Measurements from ENCODE around the gene FXYD4. TPM values are rescaled to one million over a fixed set of nuclear protein-coding genes. Genes with fewer than 3 reads are reported as not detected.
A peak's percentile ranks its signal among the peaks of the same experiment; 100 is the strongest.
"Not testable (repeated sequence)": the region's sequence is repeated elsewhere in the genome, so short reads cannot be mapped to it uniquely, and the experiment has no call there.

The FXYD4 gene
- polyA plus RNA-seq, 1 of the 3 experiments (the other 2 are of a cell fraction), result not detected

GRCh38 chr10:43392748-43393147 is 21.3 kb downstream of the FXYD4 start:
- no peak overlapping the region for H3K4me3 ChIP-seq (ENCODE audit: low read depth in 2 of 2, low read length in 1 of 2)
- DNase-seq, result no peak
- no peak overlapping the region for H3K4me2 ChIP-seq
- no peaks in the 10 kb centered on the region for H3K27me3 ChIP-seq (ENCODE audit: insufficient read depth)
- CTCF ChIA-PET, result interaction anchor here (1.6 kb wide), 1 partner anchor 11 kb away, joined by 4 read pairs; no protein-coding TSS in a partner anchor
- H3K79me2 ChIP-seq (ENCODE audit: insufficient read depth), result peaks cover 95% of the 10 kb centered on the region
- peaks cover 62% of the 10 kb centered on the region in 2 experiments for H3K36me3 ChIP-seq (replicated peaks in 1 of 2; ENCODE audit: control insufficient read depth in 1 of 2, insufficient read depth in 2 of 2, low read length in 1 of 2)
- H4K20me1 ChIP-seq (ENCODE audit: insufficient read depth), result peaks cover 89% of the 10 kb centered on the region
- 88% methylated on average over 2 of the region's 3 CpGs for WGBS (ENCODE audit: low lambda C conversion rate)
- no peaks in the 10 kb centered on the region for H3K9me3 ChIP-seq
- peaks cover 8 to 15% of the 10 kb centered on the region in 2 experiments; a peak in 3 of 4 replicates for H3K4me1 ChIP-seq (ENCODE audit: control insufficient read depth in 1 of 2, insufficient read depth in 2 of 2, low read depth in 1 of 2, low read length in 1 of 2)
- peaks cover 22% of the 10 kb centered on the region for H3F3A ChIP-seq (replicated peaks; ENCODE audit: insufficient read depth)
- no peak overlapping the region for H3K27ac ChIP-seq (ENCODE audit: low read depth in 2 of 2, low read length in 1 of 2)
- H2AFZ ChIP-seq (ENCODE audit: low read depth), result no peak overlapping the region
- H3K9ac ChIP-seq, result no peak overlapping the region
- TF ChIP-seq CTCF (IDR thresholded peaks at IDR 0.05), result no peak
- no peaks in the 10 kb centered on the region for H3K9me2 ChIP-seq
- POLR2A ChIA-PET, result no interaction called here

GRCh38 chr10:43393186-43393585 is 21.8 kb downstream of the FXYD4 start:
- H2AFZ ChIP-seq (ENCODE audit: low read depth); H3K27me3 ChIP-seq (ENCODE audit: insufficient read depth); H3K4me3 ChIP-seq (ENCODE audit: low read depth in 2 of 2, low read length in 1 of 2); H3K4me2 ChIP-seq; DNase-seq; H3K27ac ChIP-seq (ENCODE audit: low read depth in 2 of 2, low read length in 1 of 2); H3K9me2 ChIP-seq; H3K9ac ChIP-seq; POLR2A ChIA-PET; H3K9me3 ChIP-seq: not testable (repeated sequence)
- H3F3A ChIP-seq (replicated peaks; ENCODE audit: insufficient read depth), result peaks cover 23% of the 10 kb centered on the region
- 94% methylated on average over 11 of the region's 11 CpGs for WGBS (ENCODE audit: low lambda C conversion rate)
- CTCF ChIA-PET, result interaction anchor here (1.6 kb wide), 1 partner anchor 12 kb away, joined by 4 read pairs; no protein-coding TSS in a partner anchor
- peaks cover 13 to 18% of the 10 kb centered on the region in 2 experiments; a peak in 3 of 4 replicates for H3K4me1 ChIP-seq (ENCODE audit: control insufficient read depth in 1 of 2, insufficient read depth in 2 of 2, low read depth in 1 of 2, low read length in 1 of 2)
- H4K20me1 ChIP-seq (ENCODE audit: insufficient read depth), result peaks cover 89% of the 10 kb centered on the region
- H3K36me3 ChIP-seq (replicated peaks in 1 of 2; ENCODE audit: control insufficient read depth in 1 of 2, insufficient read depth in 2 of 2, low read length in 1 of 2), result peaks cover 58% of the 10 kb centered on the region in 2 experiments
- peaks cover 96% of the 10 kb centered on the region for H3K79me2 ChIP-seq (ENCODE audit: insufficient read depth)

- H4K20me1 ChIP-seq (ENCODE audit: insufficient read depth), result peaks cover 89% of the 10 kb centered on the region
- no peak overlapping the region for H2AFZ ChIP-seq (ENCODE audit: low read depth)
- H3F3A ChIP-seq (replicated peaks; ENCODE audit: insufficient read depth), result peaks cover 18% of the 10 kb centered on the region
- peaks cover 96% of the 10 kb centered on the region for H3K79me2 ChIP-seq (ENCODE audit: insufficient read depth)
- H3K4me3 ChIP-seq (ENCODE audit: low read depth in 2 of 2, low read length in 1 of 2), result no peak overlapping the region
- DNase-seq, result no peak
- peaks cover 52 to 57% of the 10 kb centered on the region in 2 experiments for H3K36me3 ChIP-seq (replicated peaks in 1 of 2; ENCODE audit: control insufficient read depth in 1 of 2, insufficient read depth in 2 of 2, low read length in 1 of 2)
- H3K9me3 ChIP-seq, result no peaks in the 10 kb centered on the region
- 0 out of 2 replicates have a peak overlapping the region, but pooled peaks have one; percentile 86 for H3K4me2 ChIP-seq
- no peak overlapping the region for H3K9ac ChIP-seq
- no peaks in the 10 kb centered on the region for H3K9me2 ChIP-seq
- CTCF ChIA-PET, result interaction anchor here (1.6 kb wide), 1 partner anchor 12 kb away, joined by 4 read pairs; no protein-coding TSS in a partner anchor
- TF ChIP-seq TAF1 (IDR thresholded peaks at IDR 0.05; ENCODE audit: borderline replicate concordance, low read depth, low read length) (no peak), RFX5 (IDR thresholded peaks at IDR 0.05; ENCODE audit: low read length) (no peak), MXI1 (IDR thresholded peaks at IDR 0.05; ENCODE audit: low read depth, low read length) (no peak), POLR2AphosphoS5 (IDR thresholded peaks at IDR 0.05; ENCODE audit: low read depth, low read length) (no peak), CTCF (IDR thresholded peaks at IDR 0.05) (no peak), MEF2A (IDR thresholded peaks at IDR 0.05; ENCODE audit: borderline replicate concordance, low read depth) (no peak), GABPA (IDR thresholded peaks at IDR 0.05; ENCODE audit: low read depth) (no peak), YY1 (IDR thresholded peaks at IDR 0.05; ENCODE audit: low read depth) (no peak), TEAD4 (IDR thresholded peaks at IDR 0.05; ENCODE audit: borderline replicate concordance, insufficient read depth) (no peak), NRF1 (IDR thresholded peaks at IDR 0.05; ENCODE audit: low read depth, low read length) (no peak), TCF12 (IDR thresholded peaks at IDR 0.05) (no peak)
- TF ChIP-seq, protein P1, sequence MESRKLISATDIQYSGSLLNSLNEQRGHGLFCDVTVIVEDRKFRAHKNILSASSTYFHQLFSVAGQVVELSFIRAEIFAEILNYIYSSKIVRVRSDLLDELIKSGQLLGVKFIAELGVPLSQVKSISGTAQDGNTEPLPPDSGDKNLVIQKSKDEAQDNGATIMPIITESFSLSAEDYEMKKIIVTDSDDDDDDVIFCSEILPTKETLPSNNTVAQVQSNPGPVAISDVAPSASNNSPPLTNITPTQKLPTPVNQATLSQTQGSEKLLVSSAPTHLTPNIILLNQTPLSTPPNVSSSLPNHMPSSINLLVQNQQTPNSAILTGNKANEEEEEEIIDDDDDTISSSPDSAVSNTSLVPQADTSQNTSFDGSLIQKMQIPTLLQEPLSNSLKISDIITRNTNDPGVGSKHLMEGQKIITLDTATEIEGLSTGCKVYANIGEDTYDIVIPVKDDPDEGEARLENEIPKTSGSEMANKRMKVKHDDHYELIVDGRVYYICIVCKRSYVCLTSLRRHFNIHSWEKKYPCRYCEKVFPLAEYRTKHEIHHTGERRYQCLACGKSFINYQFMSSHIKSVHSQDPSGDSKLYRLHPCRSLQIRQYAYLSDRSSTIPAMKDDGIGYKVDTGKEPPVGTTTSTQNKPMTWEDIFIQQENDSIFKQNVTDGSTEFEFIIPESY (IDR thresholded peaks at IDR 0.05; ENCODE audit: borderline replicate concordance, low read depth), result no peak
- POLR2A ChIA-PET, result no interaction called here
- H3K4me1 ChIP-seq (ENCODE audit: control insufficient read depth in 1 of 2, insufficient read depth in 2 of 2, low read depth in 1 of 2, low read length in 1 of 2), result peaks cover 18 to 19% of the 10 kb centered on the region in 2 experiments
- WGBS (ENCODE audit: low lambda C conversion rate), result 96% methylated on average over 3 of the region's 3 CpGs
- H3K27ac ChIP-seq (ENCODE audit: low read depth in 2 of 2, low read length in 1 of 2), result no peak overlapping the region
- H3K27me3 ChIP-seq (ENCODE audit: insufficient read depth), result no peaks in the 10 kb centered on the region
Measured at GRCh38 chr10:43393606-43394360, 22.3 kb downstream of the FXYD4 start.
